SJCRH30 (cell line): ENCODE results near the gene NPIPB8. TPM values are rescaled to one million over a fixed set of nuclear protein-coding genes. Genes with fewer than 3 reads are reported as not detected.
A peak's percentile ranks its signal among the peaks of the same experiment; 100 is the strongest.
"Not testable (repeated sequence)": the region's sequence is repeated elsewhere in the genome, so short reads cannot be mapped to it uniquely, and the experiment has no call there.

Experiments
- DNase-seq, 2 experiments: peaks; one replicate each; pipeline ENCODE4 v3.0.0-alpha.2; 2015 to 2020
- H3K27ac ChIP-seq: fragments of 250-450 bp; sonication (Bioruptor Pico); 2 replicates; pipeline ENCODE4 v1.5.1; 2020; ENCODE audit warnings: mild to moderate bottlenecking, moderate library complexity
- H3K27me3 ChIP-seq: fragments of 250-450 bp; sonication (Bioruptor Pico); 2 replicates; pipeline ENCODE4 v1.5.1; 2020; ENCODE audit warnings: mild to moderate bottlenecking, moderate library complexity
- H3K36me3 ChIP-seq: fragments of 250-450 bp; sonication (Bioruptor Pico); 2 replicates; pipeline ENCODE4 v1.5.1; 2020; ENCODE audit warnings: mild to moderate bottlenecking, moderate library complexity
- H3K4me1 ChIP-seq: fragments of 250-450 bp; sonication (Bioruptor Pico); 2 replicates; pipeline ENCODE4 v1.5.1; 2020; ENCODE audit warnings: mild to moderate bottlenecking, moderate library complexity
- H3K4me3 ChIP-seq: fragments of 250-450 bp; sonication (Bioruptor Pico); 2 replicates; pipeline ENCODE4 v1.5.1; 2020; ENCODE audit warnings: mild to moderate bottlenecking, moderate library complexity
- H3K9me3 ChIP-seq: fragments of 250-450 bp; sonication (Bioruptor Pico); replicated peaks from 2 replicates; pipeline ENCODE4 v1.5.1; 2020; ENCODE audit warnings: mild to moderate bottlenecking, moderate library complexity
- total RNA-seq: library from RNA; depleted of rRNA; stranded (reverse); fragments of >200 nt; shearing (Covaris generic); gene quantifications from 2 replicates; pipeline ENCODE4 v1.2.3, GENCODE V29; 2014

Gene NPIPB8
- total RNA-seq, 1 experiment from 2014 or later, result not detected

GRCh38 chr16:28612359-28613280 is 25.2 kb upstream of the NPIPB8 start:
- H3K4me3 ChIP-seq, H3K27ac ChIP-seq, H3K4me1 ChIP-seq, H3K36me3 ChIP-seq, DNase-seq, H3K27me3 ChIP-seq, H3K9me3 ChIP-seq: not testable (repeated sequence)

DNA sequence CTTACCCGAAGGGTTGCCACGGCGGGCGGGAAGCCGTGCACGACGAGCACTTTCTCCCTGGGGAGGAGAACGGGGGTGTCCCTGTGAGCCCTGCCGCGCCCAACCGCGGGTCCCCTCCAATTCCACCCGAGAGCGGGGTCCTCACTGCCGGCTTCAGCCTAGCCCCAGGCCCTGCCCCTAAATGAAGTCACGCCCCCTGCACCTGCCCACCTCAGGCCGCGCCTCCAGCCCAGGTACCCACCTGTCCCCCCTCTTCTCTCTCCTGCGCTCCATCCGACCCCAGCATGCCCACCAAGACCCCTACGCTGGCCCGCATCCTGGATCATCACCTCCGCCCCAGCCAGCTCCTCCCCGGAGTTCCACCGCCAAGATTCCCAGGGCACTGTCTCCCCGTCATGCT is 24.0 kb upstream of the NPIPB8 start:
- not testable (repeated sequence) for H3K9me3 ChIP-seq, DNase-seq, H3K27ac ChIP-seq, H3K27me3 ChIP-seq, H3K36me3 ChIP-seq, H3K4me1 ChIP-seq, H3K4me3 ChIP-seq

DNA sequence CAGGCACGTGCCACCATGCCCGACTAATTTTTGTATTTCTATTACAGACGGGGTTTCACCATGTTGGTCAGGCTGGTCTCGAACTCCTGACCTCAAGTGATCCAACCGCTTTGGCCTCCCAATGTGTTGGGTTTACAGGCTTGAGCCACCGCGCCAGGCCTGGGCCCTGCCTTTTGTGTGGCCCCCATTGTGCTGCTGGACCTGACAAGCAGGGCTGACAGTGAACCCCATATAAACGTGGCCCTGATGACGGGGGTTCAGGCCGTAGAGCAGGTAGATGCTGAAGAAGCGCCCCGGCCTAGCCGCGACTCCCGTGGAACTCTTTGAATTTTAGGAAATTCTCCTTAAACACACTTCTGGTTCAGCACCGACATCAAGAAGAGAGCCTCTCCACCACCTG is 23.3 kb upstream of the NPIPB8 start:
- not testable (repeated sequence) for H3K27me3 ChIP-seq, H3K9me3 ChIP-seq, H3K36me3 ChIP-seq, H3K27ac ChIP-seq, H3K4me3 ChIP-seq, DNase-seq, H3K4me1 ChIP-seq

DNA sequence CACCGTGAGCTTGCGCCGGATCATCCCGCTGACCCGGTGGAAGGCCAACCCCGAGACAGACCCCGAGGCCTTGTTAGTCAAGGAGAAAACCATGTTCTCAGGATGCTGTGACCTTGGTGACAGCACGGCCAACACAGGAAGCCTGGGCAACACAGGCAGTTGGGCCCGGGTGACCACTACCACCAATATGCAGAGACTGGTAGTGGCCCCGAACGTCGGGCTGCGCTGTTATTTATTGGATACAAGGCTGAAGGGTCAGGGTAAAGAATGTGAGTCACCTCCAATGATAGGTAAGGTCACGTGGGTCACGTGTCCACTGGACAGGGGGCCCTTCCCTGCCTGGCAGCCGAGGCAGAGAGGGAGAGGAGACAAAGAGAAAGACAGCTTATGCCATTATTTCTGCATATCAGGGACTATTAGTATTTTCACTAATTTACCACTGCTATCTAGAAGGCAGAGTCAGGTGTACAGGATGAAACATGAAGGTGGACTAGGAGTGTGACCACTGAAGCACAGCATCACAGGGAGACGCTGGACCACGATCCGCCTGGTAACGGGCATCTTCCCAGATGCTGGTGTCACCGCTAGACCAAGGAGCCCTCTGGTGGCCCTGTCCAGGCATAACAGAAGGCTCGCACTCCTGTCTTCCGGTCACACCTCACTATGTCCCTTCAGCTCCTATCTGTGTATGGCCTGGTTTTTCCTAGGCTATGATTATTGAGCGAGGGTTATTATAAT is 22.2 kb upstream of the NPIPB8 start:
- DNase-seq, result peak; percentile 51 to 56
- H3K27ac ChIP-seq, H3K4me3 ChIP-seq, H3K36me3 ChIP-seq, H3K27me3 ChIP-seq, H3K9me3 ChIP-seq, H3K4me1 ChIP-seq: not testable (repeated sequence)

DNA sequence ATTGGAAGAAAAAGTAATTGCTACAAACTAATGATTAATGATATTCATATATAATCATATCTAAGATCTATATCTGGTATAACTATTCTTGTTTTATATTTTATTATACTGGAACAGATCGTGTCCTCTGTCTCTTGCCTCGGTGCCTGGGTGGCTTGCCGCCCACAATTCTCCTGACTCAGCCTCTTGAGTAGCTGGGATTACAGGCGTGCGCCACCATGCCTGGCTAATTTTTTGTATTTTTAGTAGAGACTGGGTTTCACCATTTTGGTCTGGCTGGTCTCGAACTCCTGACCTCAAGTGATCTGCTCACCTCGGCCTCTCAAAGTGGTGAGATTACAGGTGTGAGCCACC is 21.7 kb upstream of the NPIPB8 start:
- H3K27me3 ChIP-seq, DNase-seq: not testable (repeated sequence)

DNA sequence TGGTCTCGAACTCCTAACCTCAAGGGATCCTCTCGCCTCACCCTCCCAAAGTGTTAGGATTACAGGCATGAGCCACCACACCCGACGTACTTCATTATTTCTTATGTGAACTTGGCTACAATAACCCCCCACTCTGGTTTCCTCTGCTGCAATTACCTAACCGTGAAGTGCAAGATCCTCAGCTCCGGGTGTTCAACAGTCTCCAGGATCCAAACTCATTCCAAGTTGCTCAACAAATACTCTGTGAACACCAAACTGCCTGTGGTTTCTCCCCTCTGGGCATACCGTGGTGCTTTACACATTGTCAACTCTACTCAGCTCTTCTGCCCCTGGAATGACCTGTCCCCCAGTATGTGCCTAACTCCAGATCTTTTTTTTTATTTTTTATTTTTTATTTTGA is 21.2 kb upstream of the NPIPB8 start:
- H3K4me3 ChIP-seq, result no peak overlapping the region
- H3K27me3 ChIP-seq, result no peaks in the 10 kb centered on the region
- no peak overlapping the region for H3K27ac ChIP-seq
- H3K9me3 ChIP-seq, result no peaks in the 10 kb centered on the region
- no peaks in the 10 kb centered on the region for H3K4me1 ChIP-seq
- no peak for DNase-seq
- H3K36me3 ChIP-seq, result no peaks in the 10 kb centered on the region

More for the DNA sequence above, 21.7 kb upstream of the NPIPB8 start:
- H3K36me3 ChIP-seq, H3K9me3 ChIP-seq, H3K4me1 ChIP-seq, H3K4me3 ChIP-seq, H3K27ac ChIP-seq: not testable (repeated sequence)

GRCh38 chr16:28617874-28618273 is 20.0 kb upstream of the NPIPB8 start:
- no peak for DNase-seq
- Histone ChIP-seq H3K4me3 (no peak overlapping the region), H3K9me3 (no peaks in the 10 kb centered on the region), H3K36me3 (no peaks in the 10 kb centered on the region), H3K27me3 (no peaks in the 10 kb centered on the region), H3K27ac (no peak overlapping the region), H3K4me1 (no peaks in the 10 kb centered on the region)

DNA sequence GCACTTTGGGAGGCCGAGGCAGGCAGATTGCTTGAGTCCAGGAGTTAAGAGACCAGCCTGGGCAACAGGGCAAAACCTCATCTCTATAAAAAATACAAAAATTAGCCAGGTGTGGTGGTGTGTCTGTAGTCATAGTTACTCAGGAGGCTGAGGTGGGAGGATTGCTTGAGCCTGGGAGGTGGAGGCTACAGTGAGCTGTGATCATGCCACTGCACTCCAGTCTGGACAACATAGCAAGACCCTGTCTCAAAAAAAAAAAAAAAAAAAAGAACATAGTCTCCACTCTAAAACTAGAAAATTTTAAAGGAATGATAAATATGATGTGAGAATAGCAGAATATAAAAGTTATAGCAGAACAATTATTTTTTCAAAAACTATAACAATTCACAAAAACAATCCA is 17.5 kb upstream of the NPIPB8 start:
- not testable (repeated sequence) for H3K36me3 ChIP-seq, H3K9me3 ChIP-seq, H3K4me1 ChIP-seq, DNase-seq, H3K27ac ChIP-seq, H3K27me3 ChIP-seq, H3K4me3 ChIP-seq

- Histone ChIP-seq H3K9me3 (no peaks in the 10 kb centered on the region), H3K27me3 (no peaks in the 10 kb centered on the region), H3K4me1 (no peaks in the 10 kb centered on the region), H3K27ac (no peak overlapping the region), H3K36me3 (no peaks in the 10 kb centered on the region), H3K4me3 (no peak overlapping the region)
- DNase-seq, result no peak
Observed at GRCh38 chr16:28621481-28622155, 16.2 kb upstream of the NPIPB8 start.

DNA sequence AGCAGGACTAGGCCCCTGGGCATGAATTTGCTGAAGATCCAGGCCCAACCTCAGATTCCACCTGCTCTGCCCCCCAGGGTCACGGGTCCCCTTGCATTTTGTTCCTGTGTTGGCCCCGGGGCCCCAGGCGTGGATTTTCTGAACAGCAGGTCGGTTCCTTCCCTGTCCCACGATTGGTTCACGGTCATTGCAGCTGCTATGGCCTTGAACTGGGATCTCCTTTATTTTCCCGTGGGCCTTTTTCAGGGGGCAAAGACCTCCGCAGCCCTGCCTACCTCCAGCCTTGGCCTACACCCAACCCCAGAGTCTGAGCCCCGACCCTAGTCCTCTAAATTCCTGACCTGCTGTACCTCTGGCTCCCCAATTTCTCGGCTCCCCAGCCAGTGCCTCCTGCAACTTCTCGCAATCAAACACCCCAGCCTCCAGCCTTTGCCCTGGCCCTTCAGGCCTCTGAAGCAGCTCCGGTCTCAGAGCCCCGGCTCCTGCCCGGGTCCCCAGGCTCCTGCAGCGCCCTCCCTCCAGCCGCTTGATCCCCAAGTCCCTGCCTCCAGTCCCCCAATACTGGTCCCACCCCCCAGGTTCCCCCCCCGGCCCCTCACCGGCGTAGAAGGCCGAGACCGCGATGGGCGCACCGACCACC is 15.2 kb upstream of the NPIPB8 start:
- H3K36me3 ChIP-seq, H3K4me1 ChIP-seq, H3K9me3 ChIP-seq, H3K4me3 ChIP-seq, H3K27ac ChIP-seq, H3K27me3 ChIP-seq, DNase-seq: not testable (repeated sequence)

DNA sequence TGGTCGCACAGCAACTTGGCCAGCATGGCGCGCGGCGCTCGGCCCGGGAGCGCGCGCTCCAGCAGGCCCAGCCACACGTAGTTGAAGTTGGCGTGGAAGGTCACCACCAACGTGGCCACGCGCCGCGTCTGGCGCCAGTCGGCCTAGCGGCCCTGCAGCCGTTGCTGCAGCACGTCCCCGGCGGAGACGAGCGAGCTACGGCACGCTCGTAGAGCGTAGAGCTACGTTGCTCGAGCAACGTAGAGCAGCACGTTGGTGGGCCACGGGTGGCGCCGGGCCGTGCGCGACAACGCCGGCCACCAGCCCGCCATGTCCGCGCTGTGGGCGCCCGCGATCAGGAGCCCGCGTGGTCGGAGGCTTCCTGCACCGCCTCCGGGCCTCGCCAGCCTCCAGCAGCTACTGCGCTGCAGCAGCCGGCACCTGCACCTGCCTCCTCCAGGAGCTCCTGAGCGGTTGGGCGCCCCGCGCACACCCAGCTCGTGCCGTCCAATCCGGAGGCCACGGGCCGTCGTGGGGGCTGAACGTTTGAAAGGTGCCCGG is 14.6 kb upstream of the NPIPB8 start:
- H3K4me1 ChIP-seq, result no peaks in the 10 kb centered on the region
- no peaks in the 10 kb centered on the region for H3K9me3 ChIP-seq
- H3K4me3 ChIP-seq, result no peak overlapping the region
- H3K36me3 ChIP-seq, result no peaks in the 10 kb centered on the region
- H3K27me3 ChIP-seq, result no peaks in the 10 kb centered on the region
- H3K27ac ChIP-seq, result no peak overlapping the region
- no peak for DNase-seq

DNA sequence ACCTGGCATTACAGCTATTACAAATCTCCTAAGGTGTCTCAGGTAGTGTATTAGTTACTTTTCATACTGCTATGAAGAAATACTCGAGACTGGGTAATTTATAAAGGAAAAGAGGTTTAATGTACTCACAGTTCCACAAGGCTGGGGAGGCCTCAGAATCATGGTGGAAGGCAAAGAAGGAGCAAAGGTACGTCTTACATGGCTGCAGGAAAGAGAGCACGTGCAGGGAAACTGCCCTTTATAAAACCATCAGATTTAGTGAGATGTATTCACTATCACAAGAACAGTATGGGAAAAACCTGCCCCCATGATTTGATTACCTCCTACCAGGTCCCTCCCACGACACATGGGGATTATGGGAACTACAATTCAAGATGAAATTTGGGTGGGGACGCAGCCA is 7.0 kb upstream of the NPIPB8 start:
- not testable (repeated sequence) for DNase-seq, H3K9me3 ChIP-seq, H3K27ac ChIP-seq, H3K36me3 ChIP-seq, H3K4me1 ChIP-seq, H3K4me3 ChIP-seq, H3K27me3 ChIP-seq

DNA sequence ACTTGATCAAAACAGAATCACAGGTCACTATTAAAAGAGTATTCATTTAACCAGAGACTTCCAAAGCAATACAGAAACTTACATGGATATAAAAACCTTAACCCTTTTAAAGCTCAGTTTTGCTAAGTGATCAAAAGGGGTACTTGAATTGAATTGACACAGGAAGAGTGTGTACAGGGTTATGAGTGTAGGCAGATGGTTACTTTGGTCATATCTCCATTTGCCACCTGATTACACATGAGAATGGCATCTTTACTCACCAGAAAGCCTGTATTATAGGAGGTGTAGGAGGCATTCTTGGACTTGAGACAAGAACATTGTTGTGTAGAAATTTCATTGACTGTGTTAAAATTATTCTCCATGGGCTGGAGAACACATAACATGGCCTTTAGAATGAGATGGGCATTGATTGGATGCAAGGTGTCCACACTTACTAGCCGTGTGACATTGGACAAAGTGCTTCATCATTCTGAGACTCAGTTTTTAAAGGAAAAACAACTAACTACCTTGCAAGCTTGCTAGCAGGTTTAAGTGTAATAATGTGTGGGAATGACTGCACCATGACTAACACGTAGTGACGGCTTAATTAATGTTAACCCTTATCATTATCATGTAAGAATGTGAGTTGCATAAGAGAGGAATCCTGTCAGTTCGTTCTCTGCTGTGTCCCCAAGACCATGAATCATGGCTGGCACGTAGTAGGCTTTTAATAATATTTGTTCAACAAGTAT is 1.6 kb upstream of the NPIPB8 start:
- not testable (repeated sequence) for H3K36me3 ChIP-seq, H3K27ac ChIP-seq, H3K27me3 ChIP-seq, H3K9me3 ChIP-seq, DNase-seq, H3K4me3 ChIP-seq, H3K4me1 ChIP-seq

DNA sequence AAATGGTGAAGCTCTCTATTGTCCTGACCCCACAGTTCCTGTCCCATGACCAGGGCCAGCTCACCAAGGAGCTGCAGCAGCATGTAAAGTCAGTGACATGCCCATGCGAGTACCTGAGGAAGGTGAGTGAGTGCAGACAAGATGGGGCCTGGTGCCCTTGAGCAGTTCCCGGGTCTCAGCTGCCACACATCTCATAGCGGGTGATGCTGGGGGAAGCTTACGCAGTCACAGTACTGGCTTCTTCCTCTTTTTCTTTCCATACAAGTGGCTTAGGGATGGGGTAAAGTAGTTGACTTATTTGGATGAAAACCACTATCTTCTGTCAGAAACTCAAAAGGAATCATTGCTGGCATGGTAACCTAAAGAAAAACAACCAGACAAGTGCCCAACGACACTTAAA is 494 bp downstream of the NPIPB8 start:
- H3K4me1 ChIP-seq, H3K9me3 ChIP-seq, H3K27me3 ChIP-seq, H3K4me3 ChIP-seq, H3K36me3 ChIP-seq, DNase-seq, H3K27ac ChIP-seq: not testable (repeated sequence)
